NB4 (cell line): ENCODE results near the gene UXS1.
A peak's percentile ranks its signal among the peaks of the same experiment; 100 is the strongest.

ENCODE experiments used
- DNase-seq: peaks from one replicate; pipeline ENCODE4 v3.0.0; 2010; ENCODE audit warnings: low read depth
- H3K4me3 ChIP-seq: one replicate; pipeline ENCODE4 v1.5.1; 2011; ENCODE audit warnings: mild to moderate bottlenecking, low read depth, low read length, moderate library complexity
- MYC ChIP-seq: IDR thresholded peaks from 2 replicates; pipeline ENCODE4 v1.6.1; 2011; ENCODE audit warnings: low read depth, low read length
- POLR2A ChIP-seq: IDR thresholded peaks from 2 replicates; pipeline ENCODE4 v1.6.1; 2011; ENCODE audit warnings: mild to moderate bottlenecking; ENCODE audit not compliant: insufficient read length; ENCODE audit errors: extremely low read depth
- TF ChIP-seq, protein P1 (sequence below): IDR thresholded peaks from one replicate; pipeline ENCODE4 v1.5.1; 2012; ENCODE audit warnings: low read depth, low read length
- TF ChIP-seq, protein P2 (sequence below): IDR thresholded peaks from 2 replicates; pipeline ENCODE4 v1.6.1; 2011; ENCODE audit warnings: low read depth, low read length

UXS1 gene

DNA sequence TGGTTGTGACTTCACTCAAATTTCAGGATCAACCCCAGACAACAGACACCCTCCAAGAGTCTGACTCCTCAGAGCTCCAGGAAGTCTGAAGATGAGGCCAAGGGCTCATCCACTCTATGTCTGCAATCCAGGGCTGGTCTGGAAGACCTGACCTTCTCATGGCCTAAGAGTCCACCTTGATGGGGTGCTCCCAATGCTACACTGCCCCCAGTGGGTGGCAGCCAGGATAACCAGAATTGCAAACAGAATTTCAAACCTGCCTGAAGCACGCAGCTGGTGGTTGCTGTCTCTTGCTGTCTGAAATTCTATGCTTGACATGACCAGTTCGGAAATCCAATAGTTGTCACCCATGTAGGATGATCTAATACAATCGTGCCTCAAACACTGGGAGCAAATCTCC is 96.0 kb downstream of the UXS1 start:
- DNase-seq: peak; percentile 45
- no peak overlapping the region for H3K4me3 ChIP-seq
- TF ChIP-seq MYC: no peak
- TF ChIP-seq, protein P1, sequence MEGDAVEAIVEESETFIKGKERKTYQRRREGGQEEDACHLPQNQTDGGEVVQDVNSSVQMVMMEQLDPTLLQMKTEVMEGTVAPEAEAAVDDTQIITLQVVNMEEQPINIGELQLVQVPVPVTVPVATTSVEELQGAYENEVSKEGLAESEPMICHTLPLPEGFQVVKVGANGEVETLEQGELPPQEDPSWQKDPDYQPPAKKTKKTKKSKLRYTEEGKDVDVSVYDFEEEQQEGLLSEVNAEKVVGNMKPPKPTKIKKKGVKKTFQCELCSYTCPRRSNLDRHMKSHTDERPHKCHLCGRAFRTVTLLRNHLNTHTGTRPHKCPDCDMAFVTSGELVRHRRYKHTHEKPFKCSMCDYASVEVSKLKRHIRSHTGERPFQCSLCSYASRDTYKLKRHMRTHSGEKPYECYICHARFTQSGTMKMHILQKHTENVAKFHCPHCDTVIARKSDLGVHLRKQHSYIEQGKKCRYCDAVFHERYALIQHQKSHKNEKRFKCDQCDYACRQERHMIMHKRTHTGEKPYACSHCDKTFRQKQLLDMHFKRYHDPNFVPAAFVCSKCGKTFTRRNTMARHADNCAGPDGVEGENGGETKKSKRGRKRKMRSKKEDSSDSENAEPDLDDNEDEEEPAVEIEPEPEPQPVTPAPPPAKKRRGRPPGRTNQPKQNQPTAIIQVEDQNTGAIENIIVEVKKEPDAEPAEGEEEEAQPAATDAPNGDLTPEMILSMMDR: peak; percentile 41

GRCh38 chr2:106097038-106098000 is 96.8 kb downstream of the UXS1 start:
- TF ChIP-seq, protein P1: no peak
- TF ChIP-seq MYC (no peak), POLR2A (no peak)
- TF ChIP-seq, protein P2, sequence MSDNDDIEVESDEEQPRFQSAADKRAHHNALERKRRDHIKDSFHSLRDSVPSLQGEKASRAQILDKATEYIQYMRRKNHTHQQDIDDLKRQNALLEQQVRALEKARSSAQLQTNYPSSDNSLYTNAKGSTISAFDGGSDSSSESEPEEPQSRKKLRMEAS: no peak
- no peak overlapping the region for H3K4me3 ChIP-seq
- no peak for DNase-seq

- H3K4me3 ChIP-seq: no peak overlapping the region
- TF ChIP-seq, protein P2: no peak
- TF ChIP-seq POLR2A: no peak
- no peak for DNase-seq
These were observed 97.6 kb downstream of the UXS1 start for GRCh38 chr2:106096299-106097037.

DNA sequence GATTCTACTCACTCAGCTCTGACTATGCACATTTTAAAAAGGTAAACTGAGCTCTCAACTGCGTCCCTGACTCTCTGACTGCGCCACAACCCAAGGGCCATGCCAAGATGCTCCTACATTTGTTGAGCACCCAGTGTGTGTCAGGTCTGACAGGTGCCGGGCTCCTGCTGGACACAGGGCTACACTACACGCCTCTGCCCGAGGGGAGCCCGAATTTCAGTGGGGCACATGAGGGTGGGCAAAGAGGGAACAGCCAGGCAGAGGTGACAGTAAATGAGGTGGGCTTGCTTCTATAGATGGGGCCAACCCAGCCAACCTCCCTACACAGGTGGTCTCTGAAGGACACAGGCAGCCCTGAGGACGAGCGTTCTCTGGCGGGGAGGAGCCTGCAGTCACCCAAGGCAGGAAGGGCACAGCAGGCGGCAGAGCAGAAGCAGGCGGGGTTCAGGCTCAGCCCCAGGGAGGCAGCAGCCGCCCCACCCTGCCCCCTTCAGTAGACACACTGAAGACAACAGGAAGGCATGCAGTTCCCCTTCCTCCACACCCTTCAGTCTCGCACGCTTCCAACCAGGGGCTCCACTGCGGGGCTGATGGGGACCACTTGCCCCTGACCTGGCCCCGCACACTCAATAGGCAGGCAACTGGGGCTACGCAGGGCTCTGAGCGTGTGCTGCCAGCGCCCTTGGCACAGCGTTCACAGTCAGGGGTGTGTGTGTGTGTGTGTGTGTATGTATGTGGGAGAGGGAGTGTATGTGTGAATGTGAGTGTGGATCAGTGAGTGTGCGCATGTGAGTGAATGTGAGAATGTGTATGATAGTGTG is 98.4 kb downstream of the UXS1 start:
- TF ChIP-seq MYC: no peak
- no peak for DNase-seq

DNA sequence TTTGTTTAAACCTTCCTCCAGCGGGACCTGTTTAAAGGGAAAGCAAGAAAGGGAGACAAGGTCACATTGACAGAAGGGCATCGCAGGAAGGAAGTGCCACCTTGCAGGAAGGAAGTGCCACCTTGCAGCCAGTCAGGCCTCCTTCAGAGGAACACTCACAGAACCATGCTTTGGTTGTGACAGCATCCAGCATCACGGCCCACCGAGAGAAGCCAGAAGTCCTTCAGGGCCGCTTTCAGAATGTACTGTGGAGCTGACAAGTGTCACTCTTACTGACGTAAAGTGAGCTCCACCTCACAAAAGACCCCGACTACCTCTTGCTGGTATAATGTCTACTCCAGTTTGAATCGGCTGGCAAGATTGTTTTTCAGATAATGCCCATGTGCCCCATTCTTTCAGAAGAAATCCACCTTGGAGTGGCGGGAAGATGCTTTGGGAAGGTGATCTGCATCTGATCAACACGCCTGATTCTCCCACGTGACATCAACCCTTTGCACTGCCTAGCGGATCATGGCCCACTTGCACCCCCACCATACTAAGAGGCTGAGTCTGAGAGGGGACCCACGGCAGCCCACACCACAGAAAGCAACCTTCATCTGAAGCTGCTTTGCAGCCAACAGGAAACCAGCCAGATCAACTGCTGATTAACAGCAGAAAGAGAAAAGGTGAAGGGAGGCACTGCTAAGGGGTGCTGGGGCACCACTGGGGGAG is 99.8 kb downstream of the UXS1 start:
- TF ChIP-seq, protein P2: no peak
- TF ChIP-seq MYC: no peak
- no peak for TF ChIP-seq POLR2A
- TF ChIP-seq, protein P1: no peak
- H3K4me3 ChIP-seq: no peak overlapping the region

More for the DNA sequence above, 98.4 kb downstream of the UXS1 start:
- no peak overlapping the region for H3K4me3 ChIP-seq

GRCh38 chr2:106090916-106091618 is 103.0 kb downstream of the UXS1 start:
- DNase-seq: no peak
- no peak overlapping the region for H3K4me3 ChIP-seq
- TF ChIP-seq POLR2A (no peak), MYC (no peak)
- TF ChIP-seq, protein P1: no peak
- TF ChIP-seq, protein P2: no peak

More for the DNA sequence above, 99.8 kb downstream of the UXS1 start:
- no peak for DNase-seq
